ENCODE results near the gene REV1.
"Not testable (repeated sequence)": the region's sequence is repeated elsewhere in the genome, so short reads cannot be mapped to it uniquely, and the experiment has no call there.

REV1 gene

GRCh38 chr2:99398303-99398702 lies 91.5 kb downstream of the REV1 start:
- H3K27me3 Mint-ChIP-seq, result no peaks in the 10 kb centered on the region
- no peaks in the 10 kb centered on the region for H3K4me1 Mint-ChIP-seq (ENCODE audit: low read depth)
- H3K9me3 Mint-ChIP-seq, result no peaks in the 10 kb centered on the region
- intact Hi-C loops (cut with micrococcal nuclease), result no loop called here
- H3K4me3 Mint-ChIP-seq, result no peak overlapping the region
- H3K36me3 Mint-ChIP-seq (ENCODE audit: low read depth), result peaks cover 95% of the 10 kb centered on the region
- H3K27ac Mint-ChIP-seq, result no peak overlapping the region

- H3K4me3 Mint-ChIP-seq, result no peak overlapping the region
- H3K9me3 Mint-ChIP-seq, result no peaks in the 10 kb centered on the region
- peaks cover 90% of the 10 kb centered on the region for H3K36me3 Mint-ChIP-seq (ENCODE audit: low read depth)
These were observed 92.4 kb downstream of the REV1 start for GRCh38 chr2:99397266-99397920.

GRCh38 chr2:99395589-99396130 lies 94.2 kb downstream of the REV1 start:
- intact Hi-C loops (cut with micrococcal nuclease), result no loop called here
- H3K4me3 Mint-ChIP-seq, result no peak overlapping the region
- no peaks in the 10 kb centered on the region for H3K9me3 Mint-ChIP-seq
- H3K27ac Mint-ChIP-seq, result no peak overlapping the region
- no peaks in the 10 kb centered on the region for H3K4me1 Mint-ChIP-seq (ENCODE audit: low read depth)
- no peaks in the 10 kb centered on the region for H3K27me3 Mint-ChIP-seq
- peaks cover 92% of the 10 kb centered on the region for H3K36me3 Mint-ChIP-seq (ENCODE audit: low read depth)

More at GRCh38 chr2:99397266-99397920, 92.4 kb downstream of the REV1 start:
- intact Hi-C loops (cut with micrococcal nuclease), result no loop called here
- H3K4me1 Mint-ChIP-seq (ENCODE audit: low read depth), result no peaks in the 10 kb centered on the region
- H3K27me3 Mint-ChIP-seq, result no peaks in the 10 kb centered on the region
- H3K27ac Mint-ChIP-seq, result no peak overlapping the region

GRCh38 chr2:99389946-99390345 lies 99.9 kb downstream of the REV1 start:
- no peaks in the 10 kb centered on the region for H3K4me1 Mint-ChIP-seq (ENCODE audit: low read depth)
- no peak overlapping the region for H3K27ac Mint-ChIP-seq
- H3K4me3 Mint-ChIP-seq, result no peak overlapping the region
- peaks cover 72% of the 10 kb centered on the region for H3K36me3 Mint-ChIP-seq (ENCODE audit: low read depth)
- H3K27me3 Mint-ChIP-seq, result no peaks in the 10 kb centered on the region
- no peaks in the 10 kb centered on the region for H3K9me3 Mint-ChIP-seq
- intact Hi-C loops (cut with micrococcal nuclease), result no loop called here

- intact Hi-C loops (cut with micrococcal nuclease), result no loop called here
- Mint-ChIP-seq H3K4me1 (ENCODE audit: low read depth) (no peaks in the 10 kb centered on the region), H3K27ac (no peak overlapping the region), H3K36me3 (ENCODE audit: low read depth) (peaks cover 72% of the 10 kb centered on the region), H3K9me3 (no peaks in the 10 kb centered on the region), H3K4me3 (no peak overlapping the region), H3K27me3 (no peaks in the 10 kb centered on the region)
These were observed 100.4 kb downstream of the REV1 start for GRCh38 chr2:99389371-99389770.

GRCh38 chr2:99388892-99389291 lies 100.9 kb downstream of the REV1 start:
- Mint-ChIP-seq H3K36me3 (ENCODE audit: low read depth) (peaks cover 72% of the 10 kb centered on the region), H3K4me3 (no peak overlapping the region), H3K9me3 (no peaks in the 10 kb centered on the region), H3K4me1 (ENCODE audit: low read depth) (no peaks in the 10 kb centered on the region), H3K27me3 (no peaks in the 10 kb centered on the region), H3K27ac (no peak overlapping the region)
- intact Hi-C loops (cut with micrococcal nuclease), result no loop called here

GRCh38 chr2:99386011-99386410 lies 103.8 kb downstream of the REV1 start:
- no peaks in the 10 kb centered on the region for H3K27me3 Mint-ChIP-seq
- H3K36me3 Mint-ChIP-seq (ENCODE audit: low read depth), result peaks cover 76% of the 10 kb centered on the region
- no peak overlapping the region for H3K27ac Mint-ChIP-seq
- no peaks in the 10 kb centered on the region for H3K4me1 Mint-ChIP-seq (ENCODE audit: low read depth)
- intact Hi-C loops (cut with micrococcal nuclease), result no loop called here
- H3K9me3 Mint-ChIP-seq, result no peaks in the 10 kb centered on the region
- no peak overlapping the region for H3K4me3 Mint-ChIP-seq

- Mint-ChIP-seq H3K36me3 (ENCODE audit: low read depth) (peaks cover 82% of the 10 kb centered on the region), H3K9me3 (no peaks in the 10 kb centered on the region), H3K27me3 (no peaks in the 10 kb centered on the region), H3K27ac (no peak overlapping the region), H3K4me1 (ENCODE audit: low read depth) (no peaks in the 10 kb centered on the region), H3K4me3 (no peak overlapping the region)
- intact Hi-C loops (cut with micrococcal nuclease), result no loop called here
These were observed 107.7 kb downstream of the REV1 start for GRCh38 chr2:99382143-99382542.

- intact Hi-C loops (cut with micrococcal nuclease), result no loop called here
- Mint-ChIP-seq H3K4me1 (ENCODE audit: low read depth) (no peaks in the 10 kb centered on the region), H3K27ac (no peak overlapping the region), H3K36me3 (ENCODE audit: low read depth) (peaks cover 88% of the 10 kb centered on the region), H3K9me3 (no peaks in the 10 kb centered on the region), H3K4me3 (no peak overlapping the region), H3K27me3 (no peaks in the 10 kb centered on the region)
These were observed 109.3 kb downstream of the REV1 start for GRCh38 chr2:99380376-99381010.

- Mint-ChIP-seq H3K27ac (no peak overlapping the region), H3K4me1 (ENCODE audit: low read depth) (no peaks in the 10 kb centered on the region), H3K27me3 (no peaks in the 10 kb centered on the region), H3K4me3 (no peak overlapping the region), H3K9me3 (no peaks in the 10 kb centered on the region), H3K36me3 (ENCODE audit: low read depth) (peaks cover 89% of the 10 kb centered on the region)
- intact Hi-C loops (cut with micrococcal nuclease), result no loop called here
These were observed 111.9 kb downstream of the REV1 start for GRCh38 chr2:99377879-99378278.

GRCh38 chr2:99376254-99376864 lies 113.5 kb downstream of the REV1 start:
- Mint-ChIP-seq H3K27ac (no peak overlapping the region), H3K4me3 (no peak overlapping the region), H3K36me3 (ENCODE audit: low read depth) (peaks cover 92% of the 10 kb centered on the region), H3K9me3 (no peaks in the 10 kb centered on the region), H3K4me1 (ENCODE audit: low read depth) (no peaks in the 10 kb centered on the region), H3K27me3 (no peaks in the 10 kb centered on the region)
- intact Hi-C loops (cut with micrococcal nuclease), result no loop called here

- peaks cover 91% of the 10 kb centered on the region for H3K36me3 Mint-ChIP-seq (ENCODE audit: low read depth)
- H3K27ac Mint-ChIP-seq, result no peak overlapping the region
These were observed 115.1 kb downstream of the REV1 start for GRCh38 chr2:99374747-99375146.

GRCh38 chr2:99373144-99373543 lies 116.7 kb downstream of the REV1 start:
- Mint-ChIP-seq H3K36me3 (ENCODE audit: low read depth) (peaks cover 94% of the 10 kb centered on the region), H3K4me1 (ENCODE audit: low read depth) (no peaks in the 10 kb centered on the region), H3K9me3 (no peaks in the 10 kb centered on the region), H3K27me3 (no peaks in the 10 kb centered on the region), H3K4me3 (no peak overlapping the region), H3K27ac (no peak overlapping the region)
- intact Hi-C loops (cut with micrococcal nuclease), result no loop called here

More at GRCh38 chr2:99374747-99375146, 115.1 kb downstream of the REV1 start:
- intact Hi-C loops (cut with micrococcal nuclease), result no loop called here
- H3K27me3 Mint-ChIP-seq, result no peaks in the 10 kb centered on the region
- no peaks in the 10 kb centered on the region for H3K9me3 Mint-ChIP-seq
- no peaks in the 10 kb centered on the region for H3K4me1 Mint-ChIP-seq (ENCODE audit: low read depth)
- no peak overlapping the region for H3K4me3 Mint-ChIP-seq

- H3K4me1 Mint-ChIP-seq (ENCODE audit: low read depth); H3K9me3 Mint-ChIP-seq; H3K27ac Mint-ChIP-seq; H3K27me3 Mint-ChIP-seq; H3K4me3 Mint-ChIP-seq; intact Hi-C loops (cut with micrococcal nuclease): not testable (repeated sequence)
- peaks cover 93% of the 10 kb centered on the region for H3K36me3 Mint-ChIP-seq (ENCODE audit: low read depth)
These were observed 121.0 kb downstream of the REV1 start for GRCh38 chr2:99368854-99369253.
